Measurements from ENCODE around the gene NAB2.

- TF ChIP-seq EZH2phosphoT487 (IDR thresholded peaks at IDR 0.05; ENCODE audit: insufficient read depth, low read depth) (no peak), EZH2 (IDR thresholded peaks at IDR 0.05; ENCODE audit: insufficient read depth, poor library complexity, severe bottlenecking) (no peak)
Measured at GRCh38 chr12:57110104-57111030, 21.5 kb downstream of the NAB2 start.

Measured in GM23248 (cell line).